T47D (cell line): ENCODE measurements around the gene LRP10.
"Not testable (repeated sequence)": the region's sequence is repeated elsewhere in the genome, so short reads cannot be mapped to it uniquely, and the experiment has no call there.

Experiments used
- DNase-seq, 2 experiments: peaks; one replicate each; pipeline versions ENCODE4 v3.0.0 to v3.0.0-alpha.2; 2011 to 2012; ENCODE audit warnings: low read depth in 1 of 2, low spot score in 1 of 2
- JUND ChIP-seq: IDR thresholded peaks from 2 replicates; pipeline ENCODE4 v1.6.1; 2012; ENCODE audit warnings: low read depth
- in situ Hi-C: cut with HindIII; loops from 2 replicates; pipeline ENCODE4 v1.10.0; 2016; ENCODE audit warnings: low sequenced_read_pairs, low pct_unique_long_range_greater_than_20kb

Gene LRP10

DNA sequence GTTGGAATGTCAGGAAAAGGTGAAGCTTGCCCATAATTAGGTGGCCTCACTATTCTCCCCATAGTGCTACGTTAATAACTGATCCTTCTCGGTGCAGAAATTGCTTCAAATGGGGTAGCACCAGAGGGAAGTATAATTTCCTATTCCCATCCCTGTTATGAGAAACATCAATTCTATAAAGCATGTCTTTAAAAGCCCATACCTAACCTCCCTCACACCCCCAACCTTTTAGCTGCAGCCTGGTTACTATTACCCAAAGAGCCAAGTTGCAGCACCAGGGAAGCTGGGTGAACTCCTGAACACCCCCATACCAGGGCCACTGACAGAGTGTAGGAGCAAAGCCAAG lies 32.2 kb downstream of the LRP10 start:
- no peak for TF ChIP-seq JUND
- DNase-seq, result no peak
- in situ Hi-C loops, result no loop called here

DNA sequence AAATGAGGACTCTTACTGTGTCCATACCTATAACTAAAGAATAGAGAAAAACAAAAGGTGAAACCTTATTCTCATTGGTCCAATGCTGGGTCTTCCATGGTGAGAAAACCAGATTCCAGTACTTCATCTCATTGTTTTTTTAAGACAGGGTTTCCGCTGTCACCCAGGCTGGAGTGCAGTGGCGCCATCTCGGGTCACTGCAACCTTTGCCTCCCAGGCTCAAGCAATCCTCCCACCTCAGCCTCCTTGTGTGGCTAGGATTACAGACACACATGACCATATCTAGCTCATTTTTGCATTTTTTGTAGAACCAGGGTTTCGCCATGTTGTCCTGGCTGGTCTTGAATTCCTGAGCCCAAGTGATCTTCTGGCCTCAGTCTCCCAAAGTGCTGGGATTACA lies 34.1 kb downstream of the LRP10 start:
- no peak for TF ChIP-seq JUND
- DNase-seq, result no peak
- in situ Hi-C loops, result no loop called here

GRCh38 chr14:22906073-22906472 lies 34.5 kb downstream of the LRP10 start:
- DNase-seq, result no peak

DNA sequence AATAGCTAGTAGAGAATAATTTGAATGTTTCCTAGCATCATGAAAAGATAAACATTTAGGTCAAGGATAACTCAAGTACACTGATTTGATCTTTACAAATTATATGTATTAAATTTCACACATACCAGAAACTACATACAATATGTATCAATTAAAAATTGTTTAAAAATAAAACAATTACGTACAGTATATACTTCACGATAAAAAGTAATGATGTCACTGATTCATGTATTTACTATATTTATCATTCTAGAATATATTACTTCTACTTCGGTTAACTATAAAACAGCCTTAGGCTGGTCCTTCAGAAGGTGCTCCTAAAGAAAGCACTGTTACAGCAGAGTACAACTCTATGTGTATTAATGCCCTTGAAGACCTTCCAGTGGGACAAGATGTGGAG lies 35.9 kb downstream of the LRP10 start:
- TF ChIP-seq JUND, result no peak
- DNase-seq, result no peak
- in situ Hi-C loops, result no loop called here

More at GRCh38 chr14:22906073-22906472, 34.5 kb downstream of the LRP10 start:
- TF ChIP-seq JUND, result no peak
- in situ Hi-C loops, result no loop called here

DNA sequence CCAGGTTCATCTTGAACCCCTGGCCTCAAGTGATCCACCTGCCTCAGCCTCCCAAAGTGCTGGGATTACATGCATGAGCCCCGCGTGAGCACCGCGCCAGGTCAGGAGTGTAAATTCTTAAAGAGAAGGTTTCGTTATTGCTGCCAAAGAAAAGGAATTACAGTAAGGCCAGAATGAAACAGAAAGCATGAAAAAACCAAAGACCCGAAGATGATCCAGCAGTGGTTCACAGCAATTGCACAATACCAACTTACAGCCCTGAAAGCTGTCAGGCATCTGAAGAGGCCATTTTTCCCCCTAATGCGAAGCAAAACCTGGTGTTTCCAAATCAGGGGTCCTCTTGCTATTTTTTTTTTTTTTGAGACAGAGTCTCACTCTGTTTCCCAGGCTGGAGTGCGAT lies 37.1 kb downstream of the LRP10 start:
- DNase-seq, result no peak
- TF ChIP-seq JUND, result no peak
- in situ Hi-C loops, result no loop called here

DNA sequence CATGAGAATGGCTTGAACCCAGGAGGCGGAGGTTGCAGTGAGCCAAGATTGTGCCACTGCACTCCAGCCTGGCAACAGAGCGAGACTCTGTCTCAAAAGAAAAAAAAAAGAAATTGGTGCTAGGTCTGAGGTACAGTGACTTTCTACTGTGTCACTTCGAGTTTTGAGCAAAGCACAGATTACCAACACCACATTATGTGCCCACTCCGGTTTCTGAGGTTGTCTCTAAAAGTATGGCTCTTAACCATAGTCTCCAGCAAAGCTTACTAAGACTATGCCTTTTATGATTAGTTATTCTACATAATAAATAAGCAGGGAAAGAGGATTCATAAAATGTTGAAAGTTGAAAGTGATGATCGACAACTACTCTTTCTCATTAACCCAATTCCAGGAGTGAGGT lies 39.4 kb downstream of the LRP10 start:
- in situ Hi-C loops, result no loop called here
- no peak for DNase-seq

GRCh38 chr14:22914836-22915235 lies 43.3 kb downstream of the LRP10 start:
- in situ Hi-C loops, DNase-seq: not testable (repeated sequence)

More for the DNA sequence above, 39.4 kb downstream of the LRP10 start:
- TF ChIP-seq JUND, result no peak

- no peak for DNase-seq
- in situ Hi-C loops, result no loop called here
- TF ChIP-seq JUND, result no peak
Measured at GRCh38 chr14:22915886-22916521, 44.5 kb downstream of the LRP10 start.

DNA sequence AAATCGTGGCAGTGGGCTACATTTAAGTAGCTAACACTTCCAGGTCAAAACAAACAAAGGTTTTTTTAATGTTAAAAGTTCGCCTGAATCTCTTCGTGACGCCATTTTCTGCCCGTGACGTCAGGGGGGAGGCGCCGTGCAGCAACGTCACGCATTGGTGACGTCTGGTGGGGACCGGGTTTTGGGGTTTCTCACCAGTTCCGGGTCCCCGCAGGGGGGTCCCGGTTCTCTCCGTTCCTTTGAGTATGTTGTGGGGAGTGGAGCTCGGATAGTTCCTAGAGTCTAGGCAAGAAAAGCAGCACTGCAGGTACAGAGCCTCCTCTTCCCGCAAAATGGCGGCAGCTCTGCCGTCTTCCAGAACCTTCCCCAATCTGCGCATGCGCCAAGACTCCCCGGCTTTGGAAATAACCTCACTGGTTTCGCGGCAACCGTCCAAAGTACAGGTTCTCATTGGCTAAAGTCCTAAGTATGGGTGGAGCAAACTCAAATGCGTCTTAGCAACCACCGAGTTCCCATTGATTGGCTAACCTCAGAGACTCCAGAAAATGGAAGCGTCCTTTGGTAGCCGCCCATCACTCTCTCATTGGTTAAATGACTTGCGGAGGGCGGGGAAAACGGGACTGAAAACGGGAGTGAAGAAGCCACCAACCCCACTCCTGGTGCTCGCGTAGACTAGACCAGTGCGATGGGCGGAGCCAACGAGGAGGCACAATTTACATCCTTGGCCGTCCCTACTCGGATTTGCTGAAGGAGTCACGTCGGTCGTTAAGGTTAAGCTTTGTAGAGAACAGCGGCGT lies 47.5 kb downstream of the LRP10 start, which contains the start of gene RBM23:
Gene RBM23, minus strand, starts transcription at position 346 of the 797 bp plus-strand sequence.
- DNase-seq, result peak; percentile 70 to 99
- in situ Hi-C loops, result no loop called here
- no peak for TF ChIP-seq JUND

DNA sequence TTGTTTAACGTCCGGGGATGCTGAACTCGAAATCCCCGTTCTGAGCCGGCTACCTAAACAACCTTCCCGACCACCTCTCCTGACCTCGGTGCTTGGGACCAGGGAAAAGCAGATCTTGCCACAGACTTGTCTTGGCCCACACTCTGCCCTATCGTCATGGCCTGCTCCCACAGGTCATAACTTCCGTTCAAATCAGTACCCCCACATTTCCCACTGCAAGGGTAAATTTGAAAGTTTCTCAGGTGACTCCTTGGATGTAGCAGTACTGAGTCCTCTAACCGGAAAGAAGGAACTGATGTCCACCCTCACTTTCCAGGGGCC lies 48.0 kb downstream of the LRP10 start:
- no peak for DNase-seq

DNA sequence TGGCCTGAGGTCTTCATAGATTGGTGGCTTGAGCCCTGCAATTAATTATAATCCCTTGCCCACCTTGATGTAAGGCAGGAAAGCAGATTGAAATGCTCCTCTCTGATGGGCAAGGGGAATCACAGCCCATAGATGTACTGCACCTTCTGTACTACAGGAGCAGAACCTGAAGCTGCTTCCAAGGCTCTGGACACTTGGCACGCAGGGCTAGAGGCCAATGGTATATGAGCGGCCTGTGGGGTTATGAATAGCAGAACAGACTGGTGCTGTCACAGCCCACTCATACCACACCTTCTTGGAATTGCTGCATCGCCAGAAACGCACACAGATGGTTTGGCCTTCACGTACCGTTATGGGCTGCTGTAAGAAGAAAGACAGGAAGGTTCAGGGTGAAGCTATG lies 49.2 kb downstream of the LRP10 start:
- DNase-seq, result no peak
- TF ChIP-seq JUND, result no peak
- in situ Hi-C loops, result no loop called here

More for the DNA sequence above, 48.0 kb downstream of the LRP10 start:
- no peak for TF ChIP-seq JUND
- in situ Hi-C loops, result no loop called here

- TF ChIP-seq JUND, result no peak
- in situ Hi-C loops, result no loop called here
- no peak for DNase-seq
Measured at GRCh38 chr14:22922294-22922693, 50.8 kb downstream of the LRP10 start.

GRCh38 chr14:22923746-22924145 lies 52.2 kb downstream of the LRP10 start:
- TF ChIP-seq JUND, result no peak

More at GRCh38 chr14:22923746-22924145, 52.2 kb downstream of the LRP10 start:
- DNase-seq, result no peak
- in situ Hi-C loops, result no loop called here
